ENCODE data around the gene GAD2. TPM values are rescaled to one million over a fixed set of nuclear protein-coding genes. Genes with fewer than 3 reads are reported as not detected.

Gene GAD2
- total RNA-seq, 4 donors from 2014 or later = not detected

DNA sequence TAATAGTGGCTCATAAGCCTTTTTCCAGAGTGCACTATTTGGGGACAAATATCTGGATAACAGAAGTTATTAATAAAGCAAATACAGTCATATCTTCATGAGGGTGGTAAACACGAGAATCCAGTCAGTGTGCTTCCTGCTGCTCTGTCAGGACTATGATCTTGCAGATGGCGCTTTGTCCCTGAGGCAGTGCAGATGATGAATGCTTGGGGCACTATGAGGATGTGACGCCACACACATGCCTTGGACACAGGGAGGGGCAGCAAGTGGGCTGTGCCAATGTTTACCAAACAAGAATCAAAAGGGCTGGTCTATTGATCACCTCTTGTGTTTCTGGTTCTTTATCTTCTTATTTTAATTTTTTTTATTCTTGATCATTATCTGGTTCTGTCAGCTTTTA lies 79.8 kb downstream of the GAD2 start:
- 77 to 79% methylated on average over 3 of the region's 3 CpGs for WGBS, 2 donors
- no peak for DNase-seq
- no peaks in the 10 kb centered on the region for H3K27me3 ChIP-seq

DNA sequence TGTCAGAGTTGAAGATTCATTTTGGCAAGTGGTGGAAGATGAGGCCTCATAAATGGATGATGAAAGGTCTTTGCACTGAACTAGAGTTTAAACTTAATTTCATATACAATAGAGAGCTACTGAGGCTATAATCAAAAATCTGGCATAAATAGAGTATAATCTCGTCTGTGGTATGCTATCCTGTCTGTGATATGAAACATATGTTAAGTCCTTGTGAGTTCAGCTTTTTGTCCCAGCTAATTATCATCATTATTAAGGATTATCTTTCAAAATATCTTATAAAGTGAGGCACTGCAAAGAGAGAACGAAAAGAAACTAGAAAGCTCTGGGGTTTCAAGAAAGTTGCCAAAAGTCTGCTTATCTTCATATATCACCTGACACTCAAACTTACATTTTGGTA lies 83.4 kb downstream of the GAD2 start:
- no peaks in the 10 kb centered on the region for H3K36me3 ChIP-seq
- intact Hi-C loops (cut with DNase I) = no loop called here

More for the DNA sequence above, 79.8 kb downstream of the GAD2 start:
- no peaks in the 10 kb centered on the region for H3K36me3 ChIP-seq
- H3K9me3 ChIP-seq = no peaks in the 10 kb centered on the region
- intact Hi-C loops (cut with DNase I) = no loop called here
- H3K4me1 ChIP-seq = no peaks in the 10 kb centered on the region
- no peak overlapping the region for H3K4me3 ChIP-seq (replicated peaks in 1 of 3)
- TF ChIP-seq, protein P1, sequence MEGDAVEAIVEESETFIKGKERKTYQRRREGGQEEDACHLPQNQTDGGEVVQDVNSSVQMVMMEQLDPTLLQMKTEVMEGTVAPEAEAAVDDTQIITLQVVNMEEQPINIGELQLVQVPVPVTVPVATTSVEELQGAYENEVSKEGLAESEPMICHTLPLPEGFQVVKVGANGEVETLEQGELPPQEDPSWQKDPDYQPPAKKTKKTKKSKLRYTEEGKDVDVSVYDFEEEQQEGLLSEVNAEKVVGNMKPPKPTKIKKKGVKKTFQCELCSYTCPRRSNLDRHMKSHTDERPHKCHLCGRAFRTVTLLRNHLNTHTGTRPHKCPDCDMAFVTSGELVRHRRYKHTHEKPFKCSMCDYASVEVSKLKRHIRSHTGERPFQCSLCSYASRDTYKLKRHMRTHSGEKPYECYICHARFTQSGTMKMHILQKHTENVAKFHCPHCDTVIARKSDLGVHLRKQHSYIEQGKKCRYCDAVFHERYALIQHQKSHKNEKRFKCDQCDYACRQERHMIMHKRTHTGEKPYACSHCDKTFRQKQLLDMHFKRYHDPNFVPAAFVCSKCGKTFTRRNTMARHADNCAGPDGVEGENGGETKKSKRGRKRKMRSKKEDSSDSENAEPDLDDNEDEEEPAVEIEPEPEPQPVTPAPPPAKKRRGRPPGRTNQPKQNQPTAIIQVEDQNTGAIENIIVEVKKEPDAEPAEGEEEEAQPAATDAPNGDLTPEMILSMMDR (IDR thresholded peaks at IDR 0.05) = no peak
- TF ChIP-seq POLR2A (IDR thresholded peaks at IDR 0.05) = no peak
- no peak overlapping the region for H3K27ac ChIP-seq

DNA sequence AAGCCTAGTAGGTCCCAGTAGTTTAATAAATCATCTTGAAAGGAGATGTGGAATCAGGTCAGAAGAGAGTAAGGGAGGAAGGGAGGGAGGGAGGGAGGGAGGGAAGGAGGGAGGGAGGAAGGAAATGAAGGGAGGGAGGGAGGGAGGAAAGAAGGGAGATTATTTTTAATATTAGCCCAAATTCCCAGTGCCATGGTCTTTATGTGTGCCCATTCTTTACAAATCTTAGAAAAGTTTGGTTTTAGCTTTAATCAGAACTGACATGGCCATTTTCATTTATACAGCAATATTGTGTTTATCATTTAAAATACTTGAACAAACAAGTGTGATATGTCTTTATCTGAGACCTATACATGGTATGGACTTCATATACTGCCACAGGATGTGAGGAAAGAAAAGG lies 86.8 kb downstream of the GAD2 start:
- Histone ChIP-seq H3K27ac (no peak overlapping the region), H3K4me1 (no peaks in the 10 kb centered on the region), H3K9me3 (no peaks in the 10 kb centered on the region), H3K27me3 (no peaks in the 10 kb centered on the region), H3K4me3 (replicated peaks in 1 of 3) (no peak overlapping the region), H3K36me3 (no peaks in the 10 kb centered on the region)
- TF ChIP-seq POLR2A (IDR thresholded peaks at IDR 0.05) = no peak
- TF ChIP-seq, protein P1 (IDR thresholded peaks at IDR 0.05) = no peak
- intact Hi-C loops (cut with DNase I) = no loop called here
- no peak for DNase-seq

More for the DNA sequence above, 83.4 kb downstream of the GAD2 start:
- no peaks in the 10 kb centered on the region for H3K27me3 ChIP-seq
- WGBS, 2 donors = 63 to 70% methylated on average over 2 of the region's 2 CpGs
- no peaks in the 10 kb centered on the region for H3K9me3 ChIP-seq
- H3K27ac ChIP-seq = no peak overlapping the region
- no peak overlapping the region for H3K4me3 ChIP-seq (replicated peaks in 1 of 3)
- DNase-seq = no peak
- TF ChIP-seq POLR2A (IDR thresholded peaks at IDR 0.05) = no peak
- TF ChIP-seq, protein P1 (IDR thresholded peaks at IDR 0.05) = no peak
- H3K4me1 ChIP-seq = no peaks in the 10 kb centered on the region

DNA sequence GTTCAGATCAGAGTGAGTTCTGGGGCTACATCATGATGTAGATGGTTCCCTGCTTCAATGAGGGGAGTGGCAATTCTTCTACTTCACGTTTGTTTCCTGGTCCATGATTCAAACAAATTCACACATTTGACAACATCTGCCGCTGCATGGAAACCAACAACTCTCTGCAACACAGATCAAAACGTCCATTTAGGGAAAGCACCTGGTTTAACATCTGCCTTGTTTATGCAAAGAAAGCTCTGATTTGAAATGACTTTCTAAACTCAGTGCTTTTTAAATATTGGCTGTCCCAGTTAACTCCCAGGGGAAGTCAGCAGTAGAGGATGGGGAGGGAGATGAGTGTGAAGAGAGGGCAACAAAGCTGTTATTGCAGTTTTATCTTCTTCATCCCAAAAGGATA lies 93.8 kb downstream of the GAD2 start:
- DNase-seq = no peak
- whole genome bisulfite sequencing, 2 donors = 54 to 65% methylated on average over 3 of the region's 3 CpGs
- TF ChIP-seq, protein P1 (IDR thresholded peaks at IDR 0.05) = no peak
- no peak for TF ChIP-seq POLR2A (IDR thresholded peaks at IDR 0.05)
- no peaks in the 10 kb centered on the region for H3K36me3 ChIP-seq
- no peaks in the 10 kb centered on the region for H3K9me3 ChIP-seq
- H3K27ac ChIP-seq = no peak overlapping the region
- intact Hi-C loops (cut with DNase I) = no loop called here
- H3K27me3 ChIP-seq = no peaks in the 10 kb centered on the region
- H3K4me3 ChIP-seq (replicated peaks in 1 of 3) = no peak overlapping the region
- no peaks in the 10 kb centered on the region for H3K4me1 ChIP-seq

DNA sequence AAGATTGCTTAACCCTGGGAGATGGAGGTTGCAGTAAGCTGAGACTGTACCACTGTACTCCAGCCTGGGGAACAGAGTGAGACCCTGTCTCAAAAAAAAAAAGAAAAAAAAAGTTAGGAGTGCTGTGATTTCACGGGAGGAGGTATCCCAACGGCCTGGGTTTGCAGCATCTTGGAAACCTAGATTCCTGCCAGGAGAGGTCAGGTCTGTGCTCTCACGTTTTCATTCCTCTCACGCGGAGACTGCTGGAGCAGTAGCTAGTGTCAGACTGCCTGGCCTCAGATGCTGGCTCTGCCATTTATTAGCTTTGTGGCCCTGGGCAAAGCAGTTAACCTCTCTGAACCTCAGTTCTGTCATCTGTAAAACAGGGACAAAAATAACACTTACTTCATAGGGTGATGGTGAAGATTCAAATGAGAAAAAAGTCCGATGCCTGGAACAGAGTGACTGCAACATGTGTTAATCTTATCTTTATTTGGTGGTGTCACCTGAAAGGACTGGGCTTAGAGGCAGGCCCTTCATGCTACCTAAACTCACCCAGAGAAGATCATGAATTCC lies 94.9 kb downstream of the GAD2 start:
- no peaks in the 10 kb centered on the region for H3K9me3 ChIP-seq
- intact Hi-C loops (cut with DNase I) = no loop called here
- H3K4me1 ChIP-seq = no peaks in the 10 kb centered on the region
- H3K4me3 ChIP-seq (replicated peaks in 1 of 3) = no peak overlapping the region
- H3K27me3 ChIP-seq = no peaks in the 10 kb centered on the region
- H3K36me3 ChIP-seq = no peaks in the 10 kb centered on the region
- H3K27ac ChIP-seq = no peak overlapping the region
- 30 to 33% methylated on average over 6 of the region's 6 CpGs for WGBS, 2 donors
- TF ChIP-seq, protein P1 (IDR thresholded peaks at IDR 0.05) = no peak
- TF ChIP-seq POLR2A (IDR thresholded peaks at IDR 0.05) = no peak
- no peak for DNase-seq

Measured in thyroid gland (tissue), 4 donors.